WTC11 (cell line): ENCODE results near the gene CTDP1.

ENCODE experiments used
- ATF1 ChIP-seq: sonication (generic); formaldehyde crosslinking; IDR thresholded peaks from 2 replicates; pipeline ENCODE4 v1.8.1; 2023; ENCODE audit warnings: mild to moderate bottlenecking, moderate library complexity, missing genetic modification reagents
- CREB1 ChIP-seq: sonication (generic); formaldehyde crosslinking; IDR thresholded peaks from 2 replicates; pipeline ENCODE4 v1.8.0; 2023; ENCODE audit warnings: mild to moderate bottlenecking, missing genetic modification reagents
- CREM ChIP-seq: sonication (generic); formaldehyde crosslinking; IDR thresholded peaks from 2 replicates; pipeline ENCODE4 v1.8.1; 2022; ENCODE audit warnings: mild to moderate bottlenecking, missing genetic modification reagents, moderate library complexity
- CTCF ChIP-seq: fragments of 200-600 bp; IDR thresholded peaks from 2 replicates; pipeline ENCODE4 v1.8.0; 2022; ENCODE audit warnings: antibody characterized with exemption
- HMGA2 ChIP-seq: fragments of 250-450 bp; sonication (Bioruptor Pico); IDR thresholded peaks from 2 replicates; pipeline ENCODE4 v1.4.0; 2021; ENCODE audit warnings: mild to moderate bottlenecking, moderate library complexity
- KAT7 ChIP-seq: sonication (generic); formaldehyde crosslinking; IDR thresholded peaks from 2 replicates; pipeline ENCODE4 v1.8.1; 2023; ENCODE audit warnings: missing genetic modification reagents, mild to moderate bottlenecking, borderline replicate concordance
- MXD4 ChIP-seq: fragments of 250-450 bp; sonication (Bioruptor Pico); IDR thresholded peaks from 2 replicates; pipeline ENCODE4 v1.8.0; 2021; ENCODE audit warnings: mild to moderate bottlenecking, moderate library complexity, borderline replicate concordance
- USF2 ChIP-seq: sonication (generic); formaldehyde crosslinking; IDR thresholded peaks from 2 replicates; pipeline ENCODE4 v1.8.1; 2023; ENCODE audit warnings: mild to moderate bottlenecking, missing genetic modification reagents, moderate library complexity

- TF ChIP-seq CREB1 (CRISPR knock-in tag) (no peak), KAT7 (CRISPR knock-in tag) (no peak), ATF1 (CRISPR knock-in tag) (no peak), CTCF (no peak), MXD4 (CRISPR knock-in tag) (no peak), USF2 (CRISPR knock-in tag) (no peak), HMGA2 (no peak), CREM (CRISPR knock-in tag) (no peak)
Measured at GRCh38 chr18:79772865-79773696, 93.5 kb downstream of the CTDP1 start.
